PC-3 (cell line): Measurements from ENCODE around the gene FAM53B. TPM values are rescaled to one million over a fixed set of nuclear protein-coding genes. Genes with fewer than 3 reads are reported as not detected.

ENCODE experiments used
- ATAC-seq: fragments of 200-7000 bp; cut with Tn5 transposase; 2 replicates; pipeline ENCODE4 v1.9.1; 2020; ENCODE audit warnings: mild to moderate bottlenecking, moderate library complexity
- BruUV-seq: library from RNA; stranded (reverse); fragments of 400-500 nt; replicated peaks from 2 replicates; lab custom pipeline; 2021; lab: Mats Ljungman, UMichigan
- CTCF ChIA-PET: fragments of 300-600 bp; sonication (Branson Sonifier 250); formaldehyde crosslinking; loops from one replicate; lab custom pipeline; 2022; ENCODE audit warnings: antibody characterized with exemption; lab: Charles Lee
- POLR2A ChIA-PET: fragments of 300-600 bp; sonication (Branson Sonifier 250); formaldehyde crosslinking; loops from one replicate; lab custom pipeline; 2022; ENCODE audit warnings: antibody characterized with exemption; ENCODE audit not compliant: unreplicated experiment; lab: Charles Lee
- DNase-seq: peaks from one replicate; pipeline ENCODE4 v3.0.0-alpha.2; 2015
- H2AFZ ChIP-seq: fragments of 300-600 bp; sonication (generic); 2 replicates; pipeline ENCODE4 v1.6.0; 2016; ENCODE audit warnings: antibody characterized with exemption, low read length
- H3F3A ChIP-seq: fragments of 300-600 bp; sonication (generic); one replicate; pipeline ENCODE4 v1.6.0; 2017; ENCODE audit warnings: antibody characterized with exemption, low read length, control low read depth, mild to moderate bottlenecking; ENCODE audit not compliant: unreplicated experiment
- H3K27ac ChIP-seq: fragments of 300-600 bp; sonication (generic); 2 replicates; pipeline ENCODE4 v1.5.1; 2016; ENCODE audit warnings: mild to moderate bottlenecking, low read length
- H3K27me3 ChIP-seq: fragments of 300-600 bp; sonication (generic); 2 replicates; pipeline ENCODE4 v1.6.1; 2016; ENCODE audit warnings: low read length, mixed read lengths
- H3K36me3 ChIP-seq: fragments of 300-600 bp; sonication (generic); 2 replicates; pipeline ENCODE4 v1.6.1; 2016; ENCODE audit warnings: low read depth, mixed run types, low read length, mixed read lengths
- H3K4me1 ChIP-seq: fragments of 300-600 bp; sonication (generic); 2 replicates; pipeline ENCODE4 v1.5.1; 2016; ENCODE audit warnings: low read length; ENCODE audit not compliant: insufficient read depth
- H3K4me2 ChIP-seq: fragments of 300-600 bp; sonication (generic); 2 replicates; pipeline ENCODE4 v1.6.0; 2016; ENCODE audit warnings: low read length
- H3K4me3 ChIP-seq: fragments of 300-600 bp; sonication (generic); 2 replicates; pipeline ENCODE4 v1.5.1; 2016; ENCODE audit warnings: mild to moderate bottlenecking, low read length, mixed read lengths
- H3K79me2 ChIP-seq: fragments of 300-600 bp; sonication (generic); 2 replicates; pipeline ENCODE4 v1.6.1; 2017; ENCODE audit warnings: low read length, mixed read lengths
- H3K9ac ChIP-seq: fragments of 300-600 bp; sonication (generic); 2 replicates; pipeline ENCODE4 v1.6.0; 2016; ENCODE audit warnings: mild to moderate bottlenecking, low read length
- H3K9me2 ChIP-seq: fragments of 300-600 bp; sonication (generic); replicated peaks from 2 replicates; pipeline ENCODE4 v1.6.1; 2016; ENCODE audit warnings: mixed run types, low read length, mixed read lengths
- H3K9me3 ChIP-seq: fragments of 300-600 bp; sonication (generic); 2 replicates; pipeline ENCODE4 v1.6.1; 2016; ENCODE audit warnings: low read length, mixed read lengths
- H4K20me1 ChIP-seq: fragments of 300-600 bp; sonication (generic); 2 replicates; pipeline ENCODE4 v1.6.1; 2016; ENCODE audit warnings: low read length, mixed read lengths
- CTCF ChIP-seq: fragments of 300-600 bp; sonication (generic); conservative IDR thresholded peaks from 2 replicates; pipeline ENCODE4 v1.5.1; 2017; ENCODE audit warnings: antibody characterized with exemption, low read depth, mild to moderate bottlenecking, low read length
- EZH2 ChIP-seq: fragments of 300-600 bp; sonication (generic); IDR thresholded peaks from one replicate; pipeline ENCODE4 v1.6.1; 2017; ENCODE audit warnings: antibody characterized with exemption, mild to moderate bottlenecking, low read length; ENCODE audit not compliant: unreplicated experiment
- EZH2phosphoT487 ChIP-seq: fragments of 300-600 bp; sonication (generic); IDR thresholded peaks from 2 replicates; pipeline ENCODE4 v1.6.1; 2018; ENCODE audit warnings: mild to moderate bottlenecking, antibody characterized with exemption, low read length, borderline replicate concordance
- intact Hi-C: fragments of 100-400 bp; cut with micrococcal nuclease; formaldehyde crosslinking; loops from 2 replicates; pipeline ENCODE4 v1.9.0; 2023
- total RNA-seq: library from RNA; depleted of rRNA; stranded (reverse); fragments of >200 nt; gene quantifications from 2 replicates; pipeline ENCODE4 v1.2.3, GENCODE V29; 2014

The FAM53B gene
- total RNA-seq, 1 experiment from 2014 or later: 19.4 TPM

DNA sequence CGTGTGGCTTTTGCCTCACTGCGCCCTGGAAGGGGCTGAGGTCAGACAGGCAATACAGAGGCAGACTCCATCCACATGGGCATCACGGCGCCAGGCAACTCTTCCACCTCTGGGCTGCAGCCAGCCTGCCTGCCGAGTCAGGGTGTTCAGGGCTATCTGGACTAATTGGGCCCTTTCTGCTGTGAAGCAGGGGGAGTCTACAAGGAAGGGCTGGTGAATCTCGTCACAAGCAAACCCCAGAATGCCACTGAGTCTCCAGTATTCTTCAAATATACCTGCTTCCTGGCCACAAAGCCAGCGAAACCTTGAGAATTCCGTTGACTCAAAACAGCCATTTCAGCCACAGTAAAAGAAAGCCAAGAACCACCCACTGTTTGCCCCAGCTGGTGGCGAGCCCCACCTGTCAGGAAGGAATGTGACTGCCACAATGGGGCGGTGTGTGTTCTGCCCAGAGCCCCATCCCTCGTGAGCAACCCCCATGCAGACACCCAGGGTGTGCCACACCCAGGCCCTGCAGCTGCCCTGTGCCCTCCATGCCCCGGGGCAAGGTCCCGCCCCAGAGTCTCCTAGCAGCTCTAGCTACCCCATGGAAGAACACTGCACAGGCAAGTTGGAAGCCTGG is 117.3 kb downstream of the FAM53B start:
- POLR2A ChIA-PET: no interaction called here
- CTCF ChIA-PET: no interaction called here
- peak; percentile 49 for DNase-seq

GRCh38 chr10:124625831-124626238 is 118.3 kb downstream of the FAM53B start:
- no peak for DNase-seq
- H3K9me2 ChIP-seq: no peaks in the 10 kb centered on the region
- no peak for ATAC-seq
- intact Hi-C loops: no loop called here
- no peaks in the 10 kb centered on the region for H3F3A ChIP-seq
- no peaks in the 10 kb centered on the region for H3K27me3 ChIP-seq
- no TSS peak for BruUV-seq
- ChIA-PET CTCF (no interaction called here), POLR2A (no interaction called here)
- peaks cover 11% of the 10 kb centered on the region for H3K4me1 ChIP-seq
- no peak overlapping the region for H2AFZ ChIP-seq
- H3K9ac ChIP-seq: no peak overlapping the region
- no peak for TF ChIP-seq EZH2
- TF ChIP-seq EZH2phosphoT487: no peak
- no peak for TF ChIP-seq CTCF
- no peak overlapping the region for H3K4me3 ChIP-seq
- no peaks in the 10 kb centered on the region for H3K9me3 ChIP-seq
- no peak overlapping the region for H3K4me2 ChIP-seq
- no peaks in the 10 kb centered on the region for H4K20me1 ChIP-seq
- no peaks in the 10 kb centered on the region for H3K79me2 ChIP-seq
- H3K27ac ChIP-seq: no peak overlapping the region
- H3K36me3 ChIP-seq: no peaks in the 10 kb centered on the region

More for the DNA sequence above, 117.3 kb downstream of the FAM53B start:
- H3K9ac ChIP-seq: no peak overlapping the region
- no TSS peak for BruUV-seq
- H2AFZ ChIP-seq: no peak overlapping the region
- no peaks in the 10 kb centered on the region for H4K20me1 ChIP-seq
- TF ChIP-seq CTCF (no peak), EZH2 (no peak), EZH2phosphoT487 (no peak)
- intact Hi-C loops: no loop called here
- no peak overlapping the region for H3K4me3 ChIP-seq
- peak overlapping the region; percentile 31; the same call in 1 of the 2 replicates for H3K4me2 ChIP-seq
- no peaks in the 10 kb centered on the region for H3K36me3 ChIP-seq
- peaks cover 11% of the 10 kb centered on the region for H3K4me1 ChIP-seq
- no peaks in the 10 kb centered on the region for H3K79me2 ChIP-seq
- H3K9me2 ChIP-seq: no peaks in the 10 kb centered on the region
- peak; percentile 82 for ATAC-seq
- H3F3A ChIP-seq: no peaks in the 10 kb centered on the region
- H3K27me3 ChIP-seq: no peaks in the 10 kb centered on the region
- H3K27ac ChIP-seq: no peak overlapping the region
- H3K9me3 ChIP-seq: no peaks in the 10 kb centered on the region

GRCh38 chr10:124624895-124625294 is 119.3 kb downstream of the FAM53B start:
- no peaks in the 10 kb centered on the region for H3K9me2 ChIP-seq
- ChIA-PET CTCF (no interaction called here), POLR2A (no interaction called here)
- no peak overlapping the region for H3K9ac ChIP-seq
- no peaks in the 10 kb centered on the region for H4K20me1 ChIP-seq
- TF ChIP-seq EZH2phosphoT487: no peak
- TF ChIP-seq EZH2: no peak
- TF ChIP-seq CTCF: no peak
- H3K79me2 ChIP-seq: no peaks in the 10 kb centered on the region
- ATAC-seq (no peak), DNase-seq (no peak)
- no peak overlapping the region for H3K4me2 ChIP-seq
- no peak overlapping the region for H3K4me3 ChIP-seq
- no peaks in the 10 kb centered on the region for H3K36me3 ChIP-seq
- H3K9me3 ChIP-seq: no peaks in the 10 kb centered on the region
- no peaks in the 10 kb centered on the region for H3F3A ChIP-seq
- H3K4me1 ChIP-seq: peaks cover 11% of the 10 kb centered on the region
- H3K27me3 ChIP-seq: no peaks in the 10 kb centered on the region
- H2AFZ ChIP-seq: no peak overlapping the region
- intact Hi-C loops: no loop called here
- no TSS peak for BruUV-seq
- no peak overlapping the region for H3K27ac ChIP-seq
